ENCODE data around the gene LMO7. TPM values are rescaled to one million over a fixed set of nuclear protein-coding genes. Genes with fewer than 3 reads are reported as not detected.

LMO7 gene
- total RNA-seq, 1 experiment from 2014 or later: 18.5 TPM

DNA sequence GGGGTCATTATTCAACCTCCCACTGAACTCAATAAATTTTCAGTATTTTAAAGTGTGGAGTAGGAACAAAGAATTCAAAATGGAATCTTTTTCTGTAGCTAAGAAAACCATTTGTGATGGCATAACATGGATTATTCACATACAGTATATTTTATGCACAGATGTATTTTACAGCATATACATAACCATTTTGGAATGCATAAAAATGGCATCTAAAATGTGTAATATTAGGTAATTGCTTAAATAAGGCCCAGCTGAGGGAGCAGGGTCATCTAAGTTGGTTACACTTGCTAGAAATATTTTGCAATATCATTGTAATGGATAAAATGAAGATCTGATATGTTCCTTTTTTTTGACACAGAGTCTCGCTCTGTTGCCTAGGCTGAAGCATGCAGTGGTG is 146.9 kb downstream of the LMO7 start:
- peaks cover 39% of the 10 kb centered on the region for H3K36me3 Mint-ChIP-seq
- CTCF ChIA-PET: no interaction called here
- ATAC-seq (no peak), DNase-seq (ENCODE audit: low spot score) (no peak)
- H3K9me3 Mint-ChIP-seq: peaks cover 36% of the 10 kb centered on the region
- H3K4me3 Mint-ChIP-seq: no peak overlapping the region
- TF ChIP-seq, protein P1, sequence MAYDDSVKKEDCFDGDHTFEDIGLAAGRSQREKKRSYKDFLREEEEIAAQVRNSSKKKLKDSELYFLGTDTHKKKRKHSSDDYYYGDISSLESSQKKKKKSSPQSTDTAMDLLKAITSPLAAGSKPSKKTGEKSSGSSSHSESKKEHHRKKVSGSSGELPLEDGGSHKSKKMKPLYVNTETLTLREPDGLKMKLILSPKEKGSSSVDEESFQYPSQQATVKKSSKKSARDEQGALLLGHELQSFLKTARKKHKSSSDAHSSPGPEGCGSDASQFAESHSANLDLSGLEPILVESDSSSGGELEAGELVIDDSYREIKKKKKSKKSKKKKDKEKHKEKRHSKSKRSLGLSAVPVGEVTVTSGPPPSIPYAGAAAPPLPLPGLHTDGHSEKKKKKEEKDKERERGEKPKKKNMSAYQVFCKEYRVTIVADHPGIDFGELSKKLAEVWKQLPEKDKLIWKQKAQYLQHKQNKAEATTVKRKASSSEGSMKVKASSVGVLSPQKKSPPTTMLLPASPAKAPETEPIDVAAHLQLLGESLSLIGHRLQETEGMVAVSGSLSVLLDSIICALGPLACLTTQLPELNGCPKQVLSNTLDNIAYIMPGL (CRISPR knock-in tag; IDR thresholded peaks at IDR 0.05): no peak
- no peak for TF ChIP-seq ZNF232 (CRISPR knock-in tag; IDR thresholded peaks at IDR 0.05)
- TF ChIP-seq, protein P2, sequence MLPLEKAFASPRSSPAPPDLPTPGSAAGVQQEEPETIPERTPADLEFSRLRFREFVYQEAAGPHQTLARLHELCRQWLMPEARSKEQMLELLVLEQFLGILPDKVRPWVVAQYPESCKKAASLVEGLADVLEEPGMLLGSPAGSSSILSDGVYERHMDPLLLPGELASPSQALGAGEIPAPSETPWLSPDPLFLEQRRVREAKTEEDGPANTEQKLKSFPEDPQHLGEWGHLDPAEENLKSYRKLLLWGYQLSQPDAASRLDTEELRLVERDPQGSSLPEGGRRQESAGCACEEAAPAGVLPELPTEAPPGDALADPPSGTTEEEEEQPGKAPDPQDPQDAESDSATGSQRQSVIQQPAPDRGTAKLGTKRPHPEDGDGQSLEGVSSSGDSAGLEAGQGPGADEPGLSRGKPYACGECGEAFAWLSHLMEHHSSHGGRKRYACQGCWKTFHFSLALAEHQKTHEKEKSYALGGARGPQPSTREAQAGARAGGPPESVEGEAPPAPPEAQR (CRISPR knock-in tag; IDR thresholded peaks at IDR 0.05): no peak
- TF ChIP-seq, protein P3, sequence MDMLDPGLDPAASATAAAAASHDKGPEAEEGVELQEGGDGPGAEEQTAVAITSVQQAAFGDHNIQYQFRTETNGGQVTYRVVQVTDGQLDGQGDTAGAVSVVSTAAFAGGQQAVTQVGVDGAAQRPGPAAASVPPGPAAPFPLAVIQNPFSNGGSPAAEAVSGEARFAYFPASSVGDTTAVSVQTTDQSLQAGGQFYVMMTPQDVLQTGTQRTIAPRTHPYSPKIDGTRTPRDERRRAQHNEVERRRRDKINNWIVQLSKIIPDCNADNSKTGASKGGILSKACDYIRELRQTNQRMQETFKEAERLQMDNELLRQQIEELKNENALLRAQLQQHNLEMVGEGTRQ (CRISPR knock-in tag; IDR thresholded peaks at IDR 0.05): no peak
- no peak for TF ChIP-seq CBFB (CRISPR knock-in tag; IDR thresholded peaks at IDR 0.05; ENCODE audit: low read depth)
- no peak for TF ChIP-seq SMAD4 (CRISPR knock-in tag; IDR thresholded peaks at IDR 0.05)
- TF ChIP-seq, protein P4, sequence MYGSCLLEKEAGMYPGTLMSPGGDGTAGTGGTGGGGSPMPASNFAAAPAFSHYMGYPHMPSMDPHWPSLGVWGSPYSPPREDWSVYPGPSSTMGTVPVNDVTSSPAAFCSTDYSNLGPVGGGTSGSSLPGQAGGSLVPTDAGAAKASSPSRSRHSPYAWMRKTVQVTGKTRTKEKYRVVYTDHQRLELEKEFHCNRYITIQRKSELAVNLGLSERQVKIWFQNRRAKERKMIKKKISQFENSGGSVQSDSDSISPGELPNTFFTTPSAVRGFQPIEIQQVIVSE (CRISPR knock-in tag; IDR thresholded peaks at IDR 0.05; ENCODE audit: borderline replicate concordance): no peak
- H3K27me3 Mint-ChIP-seq (ENCODE audit: low read depth): no peaks in the 10 kb centered on the region
- no peaks in the 10 kb centered on the region for H3K4me1 Mint-ChIP-seq
- POLR2A ChIA-PET: no interaction called here
- H3K27ac Mint-ChIP-seq: no peak overlapping the region

DNA sequence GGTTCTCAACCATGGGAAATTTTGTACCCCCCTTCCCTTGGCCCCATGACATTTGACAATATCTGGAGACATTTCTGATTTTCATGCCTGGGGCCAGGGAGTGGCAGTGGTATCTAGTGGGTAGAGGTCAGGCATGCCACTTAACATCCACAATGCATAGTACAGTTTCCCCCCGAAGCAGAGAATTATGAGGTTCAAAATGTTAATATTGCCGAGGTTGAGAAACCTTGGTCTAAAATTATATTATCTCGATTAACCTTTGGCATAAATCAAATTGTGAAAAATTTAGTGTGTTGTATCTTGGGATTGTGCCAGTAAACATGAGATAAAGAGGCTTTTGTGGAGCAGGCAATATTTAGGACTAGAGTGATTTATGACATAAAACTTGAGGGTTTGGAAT is 147.9 kb downstream of the LMO7 start:
- Mint-ChIP-seq H3K9me3 (peaks cover 29% of the 10 kb centered on the region), H3K4me1 (no peaks in the 10 kb centered on the region), H3K27ac (no peak overlapping the region)
- TF ChIP-seq TEAD4 (CRISPR knock-in tag; IDR thresholded peaks at IDR 0.05): no peak
- TF ChIP-seq, protein P5, sequence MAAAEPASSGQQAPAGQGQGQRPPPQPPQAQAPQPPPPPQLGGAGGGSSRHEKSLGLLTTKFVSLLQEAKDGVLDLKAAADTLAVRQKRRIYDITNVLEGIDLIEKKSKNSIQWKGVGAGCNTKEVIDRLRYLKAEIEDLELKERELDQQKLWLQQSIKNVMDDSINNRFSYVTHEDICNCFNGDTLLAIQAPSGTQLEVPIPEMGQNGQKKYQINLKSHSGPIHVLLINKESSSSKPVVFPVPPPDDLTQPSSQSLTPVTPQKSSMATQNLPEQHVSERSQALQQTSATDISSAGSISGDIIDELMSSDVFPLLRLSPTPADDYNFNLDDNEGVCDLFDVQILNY (CRISPR knock-in tag; IDR thresholded peaks at IDR 0.05): no peak
- TF ChIP-seq, protein P1 (CRISPR knock-in tag; IDR thresholded peaks at IDR 0.05): no peak
- TF ChIP-seq, protein P6, sequence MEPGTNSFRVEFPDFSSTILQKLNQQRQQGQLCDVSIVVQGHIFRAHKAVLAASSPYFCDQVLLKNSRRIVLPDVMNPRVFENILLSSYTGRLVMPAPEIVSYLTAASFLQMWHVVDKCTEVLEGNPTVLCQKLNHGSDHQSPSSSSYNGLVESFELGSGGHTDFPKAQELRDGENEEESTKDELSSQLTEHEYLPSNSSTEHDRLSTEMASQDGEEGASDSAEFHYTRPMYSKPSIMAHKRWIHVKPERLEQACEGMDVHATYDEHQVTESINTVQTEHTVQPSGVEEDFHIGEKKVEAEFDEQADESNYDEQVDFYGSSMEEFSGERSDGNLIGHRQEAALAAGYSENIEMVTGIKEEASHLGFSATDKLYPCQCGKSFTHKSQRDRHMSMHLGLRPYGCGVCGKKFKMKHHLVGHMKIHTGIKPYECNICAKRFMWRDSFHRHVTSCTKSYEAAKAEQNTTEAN (CRISPR knock-in tag; IDR thresholded peaks at IDR 0.05): no peak
- TF ChIP-seq RORB (CRISPR knock-in tag; IDR thresholded peaks at IDR 0.05): no peak
- no peak for TF ChIP-seq TEAD1 (CRISPR knock-in tag; IDR thresholded peaks at IDR 0.05)
- no peak for TF ChIP-seq GABPB1 (CRISPR knock-in tag; IDR thresholded peaks at IDR 0.05)
- TF ChIP-seq, protein P7, sequence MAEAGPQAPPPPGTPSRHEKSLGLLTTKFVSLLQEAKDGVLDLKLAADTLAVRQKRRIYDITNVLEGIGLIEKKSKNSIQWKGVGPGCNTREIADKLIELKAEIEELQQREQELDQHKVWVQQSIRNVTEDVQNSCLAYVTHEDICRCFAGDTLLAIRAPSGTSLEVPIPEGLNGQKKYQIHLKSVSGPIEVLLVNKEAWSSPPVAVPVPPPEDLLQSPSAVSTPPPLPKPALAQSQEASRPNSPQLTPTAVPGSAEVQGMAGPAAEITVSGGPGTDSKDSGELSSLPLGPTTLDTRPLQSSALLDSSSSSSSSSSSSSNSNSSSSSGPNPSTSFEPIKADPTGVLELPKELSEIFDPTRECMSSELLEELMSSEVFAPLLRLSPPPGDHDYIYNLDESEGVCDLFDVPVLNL (CRISPR knock-in tag; IDR thresholded peaks at IDR 0.05; ENCODE audit: borderline replicate concordance, low read depth): no peak
- TF ChIP-seq NR2C2 (CRISPR knock-in tag; IDR thresholded peaks at IDR 0.05): no peak
- TF ChIP-seq NR1H2 (CRISPR knock-in tag; IDR thresholded peaks at IDR 0.05): no peak
- TF ChIP-seq CBFB (CRISPR knock-in tag; IDR thresholded peaks at IDR 0.05; ENCODE audit: low read depth): no peak
- TF ChIP-seq, protein P8, sequence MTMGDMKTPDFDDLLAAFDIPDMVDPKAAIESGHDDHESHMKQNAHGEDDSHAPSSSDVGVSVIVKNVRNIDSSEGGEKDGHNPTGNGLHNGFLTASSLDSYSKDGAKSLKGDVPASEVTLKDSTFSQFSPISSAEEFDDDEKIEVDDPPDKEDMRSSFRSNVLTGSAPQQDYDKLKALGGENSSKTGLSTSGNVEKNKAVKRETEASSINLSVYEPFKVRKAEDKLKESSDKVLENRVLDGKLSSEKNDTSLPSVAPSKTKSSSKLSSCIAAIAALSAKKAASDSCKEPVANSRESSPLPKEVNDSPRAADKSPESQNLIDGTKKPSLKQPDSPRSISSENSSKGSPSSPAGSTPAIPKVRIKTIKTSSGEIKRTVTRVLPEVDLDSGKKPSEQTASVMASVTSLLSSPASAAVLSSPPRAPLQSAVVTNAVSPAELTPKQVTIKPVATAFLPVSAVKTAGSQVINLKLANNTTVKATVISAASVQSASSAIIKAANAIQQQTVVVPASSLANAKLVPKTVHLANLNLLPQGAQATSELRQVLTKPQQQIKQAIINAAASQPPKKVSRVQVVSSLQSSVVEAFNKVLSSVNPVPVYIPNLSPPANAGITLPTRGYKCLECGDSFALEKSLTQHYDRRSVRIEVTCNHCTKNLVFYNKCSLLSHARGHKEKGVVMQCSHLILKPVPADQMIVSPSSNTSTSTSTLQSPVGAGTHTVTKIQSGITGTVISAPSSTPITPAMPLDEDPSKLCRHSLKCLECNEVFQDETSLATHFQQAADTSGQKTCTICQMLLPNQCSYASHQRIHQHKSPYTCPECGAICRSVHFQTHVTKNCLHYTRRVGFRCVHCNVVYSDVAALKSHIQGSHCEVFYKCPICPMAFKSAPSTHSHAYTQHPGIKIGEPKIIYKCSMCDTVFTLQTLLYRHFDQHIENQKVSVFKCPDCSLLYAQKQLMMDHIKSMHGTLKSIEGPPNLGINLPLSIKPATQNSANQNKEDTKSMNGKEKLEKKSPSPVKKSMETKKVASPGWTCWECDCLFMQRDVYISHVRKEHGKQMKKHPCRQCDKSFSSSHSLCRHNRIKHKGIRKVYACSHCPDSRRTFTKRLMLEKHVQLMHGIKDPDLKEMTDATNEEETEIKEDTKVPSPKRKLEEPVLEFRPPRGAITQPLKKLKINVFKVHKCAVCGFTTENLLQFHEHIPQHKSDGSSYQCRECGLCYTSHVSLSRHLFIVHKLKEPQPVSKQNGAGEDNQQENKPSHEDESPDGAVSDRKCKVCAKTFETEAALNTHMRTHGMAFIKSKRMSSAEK (CRISPR knock-in tag; IDR thresholded peaks at IDR 0.05; ENCODE audit: borderline replicate concordance): no peak
- no peak for TF ChIP-seq HMGA2 (CRISPR knock-in tag; IDR thresholded peaks at IDR 0.05)
- no peak for TF ChIP-seq ESRRA (CRISPR knock-in tag; IDR thresholded peaks at IDR 0.05; ENCODE audit: borderline replicate concordance)

More for the DNA sequence above, 147.9 kb downstream of the LMO7 start:
- DNase-seq (ENCODE audit: low spot score) (no peak), ATAC-seq (no peak)
- no peaks in the 10 kb centered on the region for H3K27me3 Mint-ChIP-seq (ENCODE audit: low read depth)
- no peak overlapping the region for H3K4me3 Mint-ChIP-seq
- POLR2A ChIA-PET: no interaction called here
- H3K36me3 Mint-ChIP-seq: peaks cover 32% of the 10 kb centered on the region
- CTCF ChIA-PET: no interaction called here

Measured in WTC11 (cell line).